GM23338 (cell line): Measurements from ENCODE around the gene MPZL1. TPM values are rescaled to one million over a fixed set of nuclear protein-coding genes. Genes with fewer than 3 reads are reported as not detected.
A peak's percentile ranks its signal among the peaks of the same experiment; 100 is the strongest.

Source experiments
- ATAC-seq: fragments of 200-7000 bp; cut with Tn5 transposase; 3 replicates; pipeline ENCODE4 v1.9.1; 2020
- DNase-seq: peaks from one replicate; pipeline ENCODE4 v3.0.0-alpha.2; 2015; ENCODE audit warnings: low spot score
- H2AFZ ChIP-seq: fragments of 200-600 bp; sonication (generic); 2 replicates; pipeline ENCODE4 v1.8.0; 2016; ENCODE audit warnings: antibody characterized with exemption, mild to moderate bottlenecking, moderate library complexity
- H3F3A ChIP-seq: fragments of 200-600 bp; sonication (generic); replicated peaks from 2 replicates; pipeline ENCODE4 v1.8.0; 2017; ENCODE audit warnings: antibody characterized with exemption, mixed run types, low read depth
- H3K27ac ChIP-seq: fragments of 200-600 bp; sonication (generic); 2 replicates; pipeline ENCODE4 v1.6.1; 2016; ENCODE audit warnings: low read depth
- H3K27me3 ChIP-seq: fragments of 200-600 bp; sonication (generic); 2 replicates; pipeline ENCODE4 v1.8.0; 2016; ENCODE audit warnings: mild to moderate bottlenecking, mixed run types, moderate library complexity; ENCODE audit not compliant: insufficient read depth
- H3K36me3 ChIP-seq: fragments of 200-600 bp; sonication (generic); 2 replicates; pipeline ENCODE4 v1.8.0; 2016; ENCODE audit warnings: mild to moderate bottlenecking; ENCODE audit not compliant: insufficient read depth
- H3K4me1 ChIP-seq: fragments of 200-600 bp; sonication (generic); 2 replicates; pipeline ENCODE4 v1.8.0; 2016; ENCODE audit warnings: mild to moderate bottlenecking, moderate library complexity; ENCODE audit not compliant: insufficient read depth
- H3K4me2 ChIP-seq: fragments of 200-600 bp; sonication (generic); 2 replicates; pipeline ENCODE4 v1.7.1; 2017; ENCODE audit warnings: mixed run types
- H3K4me3 ChIP-seq: fragments of 200-600 bp; sonication (generic); 2 replicates; pipeline ENCODE4 v1.6.1; 2016; ENCODE audit warnings: mixed run types
- H3K79me2 ChIP-seq: fragments of 200-600 bp; sonication (generic); replicated peaks from 2 replicates; pipeline ENCODE4 v1.8.0; 2017; ENCODE audit warnings: mild to moderate bottlenecking; ENCODE audit not compliant: insufficient read depth
- H3K9me2 ChIP-seq: fragments of 200-600 bp; sonication (generic); 2 replicates; pipeline ENCODE4 v1.8.0; 2017; ENCODE audit not compliant: insufficient read depth
- H4K20me1 ChIP-seq: fragments of 200-600 bp; sonication (generic); replicated peaks from 2 replicates; pipeline ENCODE4 v1.8.0; 2017; ENCODE audit warnings: mild to moderate bottlenecking; ENCODE audit not compliant: insufficient read depth
- H3K27ac Mint-ChIP-seq: 2 replicates; pipeline ENCODE4 v1.8.0; 2020; ENCODE audit warnings: inconsistent platforms, mild to moderate bottlenecking, moderate library complexity, mixed read lengths
- H3K27me3 Mint-ChIP-seq: 3 replicates; pipeline ENCODE4 v1.8.0; 2022; ENCODE audit warnings: low read depth, mild to moderate bottlenecking, moderate library complexity, mixed read lengths, inconsistent platforms; ENCODE audit not compliant: insufficient read depth, poor library complexity
- H3K36me3 Mint-ChIP-seq: 3 replicates; pipeline ENCODE4 v1.8.0; 2021; ENCODE audit warnings: low read depth, mild to moderate bottlenecking, inconsistent platforms, moderate library complexity, mixed read lengths
- H3K4me1 Mint-ChIP-seq: 3 replicates; pipeline ENCODE4 v1.8.0; 2020; ENCODE audit warnings: mild to moderate bottlenecking, inconsistent platforms, mixed read lengths
- H3K4me3 Mint-ChIP-seq: 3 replicates; pipeline ENCODE4 v1.8.0; 2021; ENCODE audit warnings: moderate library complexity, mild to moderate bottlenecking, inconsistent platforms, mixed read lengths
- H3K9me3 Mint-ChIP-seq: 3 replicates; pipeline ENCODE4 v1.8.0; 2020; ENCODE audit warnings: moderate library complexity, mild to moderate bottlenecking, inconsistent platforms, mixed read lengths
- CREB1 ChIP-seq: fragments of 250-450 bp; sonication (Bioruptor Pico); IDR thresholded peaks from 2 replicates; pipeline ENCODE4 v1.5.0; 2020; ENCODE audit warnings: low read depth, mild to moderate bottlenecking, moderate library complexity
- EZH2 ChIP-seq: fragments of 200-600 bp; sonication (generic); IDR thresholded peaks from one replicate; pipeline ENCODE4 v1.8.0; 2017; ENCODE audit warnings: antibody characterized with exemption, mild to moderate bottlenecking, low read depth; ENCODE audit not compliant: unreplicated experiment
- EZH2phosphoT487 ChIP-seq: fragments of 200-600 bp; sonication (generic); IDR thresholded peaks from one replicate; pipeline ENCODE4 v1.8.1; 2018; ENCODE audit warnings: antibody characterized with exemption; ENCODE audit not compliant: unreplicated experiment
- JUNB ChIP-seq: IDR thresholded peaks from one replicate; pipeline ENCODE4 v1.6.1; 2016; ENCODE audit warnings: antibody characterized with exemption; ENCODE audit not compliant: unreplicated experiment
- NANOG ChIP-seq: IDR thresholded peaks from 2 replicates; pipeline ENCODE4 v1.6.1; 2016; ENCODE audit warnings: antibody characterized with exemption, borderline replicate concordance
- POLR2AphosphoS5 ChIP-seq: IDR thresholded peaks from 2 replicates; pipeline ENCODE4 v1.6.1; 2016; ENCODE audit warnings: antibody characterized with exemption, low read depth
- STAT1 ChIP-seq: IDR thresholded peaks from one replicate; pipeline ENCODE4 v1.6.1; 2016; ENCODE audit warnings: antibody characterized with exemption; ENCODE audit not compliant: unreplicated experiment
- ZNF114 ChIP-seq: fragments of 250-450 bp; sonication (Bioruptor Pico); IDR thresholded peaks from 2 replicates; pipeline ENCODE4 v1.5.0; 2020; ENCODE audit warnings: mild to moderate bottlenecking, moderate library complexity
- ZNF331 ChIP-seq: fragments of 250-450 bp; sonication (Bioruptor Pico); IDR thresholded peaks from 2 replicates; pipeline ENCODE4 v1.5.0; 2020; ENCODE audit warnings: low read depth, mild to moderate bottlenecking, moderate library complexity
- polyA plus RNA-seq: library from polyadenylated mRNA; unstranded; fragments of >200 nt; fragmentation: Nextera tagmentation; extraction: Ambion mirVana; gene quantifications from 2 replicates; pipeline ENCODE4 v1.2.1, GENCODE V29; 2016
- total RNA-seq: library from RNA; depleted of rRNA; stranded (reverse); fragments of >200 nt; shearing (Covaris generic); gene quantifications from 2 replicates; pipeline ENCODE4 v1.2.3, GENCODE V29; 2014
- TF ChIP-seq, protein P1 (sequence below): IDR thresholded peaks from 2 replicates; pipeline ENCODE4 v1.6.1; 2016; ENCODE audit warnings: antibody characterized with exemption
- TF ChIP-seq, protein P2 (sequence below): IDR thresholded peaks from one replicate; pipeline ENCODE4 v1.6.1; 2018; ENCODE audit warnings: antibody characterized with exemption; ENCODE audit not compliant: unreplicated experiment
- TF ChIP-seq, protein P3 (sequence below): fragments of 250-450 bp; sonication (Bioruptor Pico); IDR thresholded peaks from 2 replicates; pipeline ENCODE4 v1.5.0; 2020; ENCODE audit warnings: mild to moderate bottlenecking, moderate library complexity

Gene MPZL1
- total and polyA plus RNA-seq, 2 experiments from 2014 or later: 35.1 to 85.1 TPM

DNA sequence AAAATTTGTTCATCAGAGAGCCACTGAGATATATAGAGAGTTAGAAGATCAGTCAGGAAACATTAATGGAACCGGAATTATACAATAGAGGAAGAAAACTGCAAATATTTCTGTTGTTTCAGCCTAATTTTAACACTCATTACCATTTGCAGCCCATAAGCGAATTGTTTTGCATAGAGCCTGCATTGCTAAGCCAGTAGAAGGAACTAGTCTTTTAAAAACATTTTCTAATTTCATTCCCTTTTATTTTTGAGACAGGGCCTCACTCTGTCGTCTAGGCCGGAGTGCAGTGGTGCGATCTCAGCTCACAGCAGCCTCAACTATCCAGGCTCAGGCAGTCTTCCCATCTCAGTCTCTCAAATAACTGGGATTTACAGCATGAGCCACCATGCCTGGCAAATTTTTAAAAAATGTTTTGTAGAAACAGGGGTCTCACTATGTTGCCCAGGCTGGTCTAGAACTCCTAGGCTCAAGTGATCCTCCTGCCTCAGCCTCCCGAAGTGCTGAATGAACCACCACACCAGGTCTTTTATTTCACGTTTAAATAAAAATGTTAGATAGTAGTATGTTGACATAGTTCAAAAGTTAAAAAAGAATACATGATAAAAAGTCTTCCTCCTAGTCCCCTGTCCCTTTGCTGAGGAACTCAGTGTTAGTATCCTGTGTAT lies 25.3 kb downstream of the MPZL1 start (continued):
- TF ChIP-seq, protein P1, sequence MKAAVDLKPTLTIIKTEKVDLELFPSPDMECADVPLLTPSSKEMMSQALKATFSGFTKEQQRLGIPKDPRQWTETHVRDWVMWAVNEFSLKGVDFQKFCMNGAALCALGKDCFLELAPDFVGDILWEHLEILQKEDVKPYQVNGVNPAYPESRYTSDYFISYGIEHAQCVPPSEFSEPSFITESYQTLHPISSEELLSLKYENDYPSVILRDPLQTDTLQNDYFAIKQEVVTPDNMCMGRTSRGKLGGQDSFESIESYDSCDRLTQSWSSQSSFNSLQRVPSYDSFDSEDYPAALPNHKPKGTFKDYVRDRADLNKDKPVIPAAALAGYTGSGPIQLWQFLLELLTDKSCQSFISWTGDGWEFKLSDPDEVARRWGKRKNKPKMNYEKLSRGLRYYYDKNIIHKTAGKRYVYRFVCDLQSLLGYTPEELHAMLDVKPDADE: no peak
- TF ChIP-seq STAT1 (no peak), CREB1 (CRISPR knock-in tag) (no peak)
- TF ChIP-seq, protein P2, sequence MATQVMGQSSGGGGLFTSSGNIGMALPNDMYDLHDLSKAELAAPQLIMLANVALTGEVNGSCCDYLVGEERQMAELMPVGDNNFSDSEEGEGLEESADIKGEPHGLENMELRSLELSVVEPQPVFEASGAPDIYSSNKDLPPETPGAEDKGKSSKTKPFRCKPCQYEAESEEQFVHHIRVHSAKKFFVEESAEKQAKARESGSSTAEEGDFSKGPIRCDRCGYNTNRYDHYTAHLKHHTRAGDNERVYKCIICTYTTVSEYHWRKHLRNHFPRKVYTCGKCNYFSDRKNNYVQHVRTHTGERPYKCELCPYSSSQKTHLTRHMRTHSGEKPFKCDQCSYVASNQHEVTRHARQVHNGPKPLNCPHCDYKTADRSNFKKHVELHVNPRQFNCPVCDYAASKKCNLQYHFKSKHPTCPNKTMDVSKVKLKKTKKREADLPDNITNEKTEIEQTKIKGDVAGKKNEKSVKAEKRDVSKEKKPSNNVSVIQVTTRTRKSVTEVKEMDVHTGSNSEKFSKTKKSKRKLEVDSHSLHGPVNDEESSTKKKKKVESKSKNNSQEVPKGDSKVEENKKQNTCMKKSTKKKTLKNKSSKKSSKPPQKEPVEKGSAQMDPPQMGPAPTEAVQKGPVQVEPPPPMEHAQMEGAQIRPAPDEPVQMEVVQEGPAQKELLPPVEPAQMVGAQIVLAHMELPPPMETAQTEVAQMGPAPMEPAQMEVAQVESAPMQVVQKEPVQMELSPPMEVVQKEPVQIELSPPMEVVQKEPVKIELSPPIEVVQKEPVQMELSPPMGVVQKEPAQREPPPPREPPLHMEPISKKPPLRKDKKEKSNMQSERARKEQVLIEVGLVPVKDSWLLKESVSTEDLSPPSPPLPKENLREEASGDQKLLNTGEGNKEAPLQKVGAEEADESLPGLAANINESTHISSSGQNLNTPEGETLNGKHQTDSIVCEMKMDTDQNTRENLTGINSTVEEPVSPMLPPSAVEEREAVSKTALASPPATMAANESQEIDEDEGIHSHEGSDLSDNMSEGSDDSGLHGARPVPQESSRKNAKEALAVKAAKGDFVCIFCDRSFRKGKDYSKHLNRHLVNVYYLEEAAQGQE: no peak

DNA sequence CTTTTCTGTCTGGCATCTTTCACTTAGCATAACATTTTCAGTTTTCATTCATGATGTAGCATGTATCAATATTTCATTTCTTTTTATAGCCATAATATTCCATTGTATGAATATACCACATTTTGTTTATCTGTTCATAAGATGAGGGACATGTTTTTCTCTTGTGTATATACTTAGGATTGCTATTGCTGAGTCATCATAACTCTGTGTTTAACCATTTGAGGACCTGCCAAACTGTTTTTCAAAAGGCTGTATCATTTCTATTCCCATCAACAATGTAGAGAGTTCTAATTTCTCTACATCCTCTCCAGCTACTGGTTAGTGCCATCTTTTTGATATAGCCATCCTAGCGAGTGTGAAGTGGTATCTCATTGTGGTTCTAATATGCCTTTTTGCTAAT lies 26.2 kb downstream of the MPZL1 start:
- peaks cover 24% of the 10 kb centered on the region for H3K4me1 ChIP-seq
- peak overlapping the region; percentile 46; the same call in 1 of the 2 replicates for H3K27ac Mint-ChIP-seq
- H3K79me2 ChIP-seq: peaks cover 99% of the 10 kb centered on the region
- peaks cover 22% of the 10 kb centered on the region for H3K4me1 Mint-ChIP-seq
- no peaks in the 10 kb centered on the region for H3K9me2 ChIP-seq
- H3K27me3 ChIP-seq: no peaks in the 10 kb centered on the region
- H3F3A ChIP-seq: no peaks in the 10 kb centered on the region
- ATAC-seq (no peak), DNase-seq (no peak)
- H3K4me2 ChIP-seq: no peak overlapping the region
- no peak overlapping the region for H3K4me3 ChIP-seq
- no peaks in the 10 kb centered on the region for H3K36me3 Mint-ChIP-seq
- H3K9me3 Mint-ChIP-seq: no peaks in the 10 kb centered on the region
- H3K27ac ChIP-seq: no peak overlapping the region
- no peak overlapping the region for H3K4me3 Mint-ChIP-seq
- no peaks in the 10 kb centered on the region for H3K27me3 Mint-ChIP-seq
- no peaks in the 10 kb centered on the region for H3K36me3 ChIP-seq
- H2AFZ ChIP-seq: no peak overlapping the region
- H4K20me1 ChIP-seq: peaks cover 10% of the 10 kb centered on the region
- TF ChIP-seq ZNF331 (CRISPR knock-in tag): no peak
- TF ChIP-seq POLR2AphosphoS5: no peak
- no peak for TF ChIP-seq CREB1 (CRISPR knock-in tag)
- TF ChIP-seq ZNF114 (CRISPR knock-in tag): no peak
- TF ChIP-seq JUNB: no peak
- no peak for TF ChIP-seq EZH2phosphoT487
- no peak for TF ChIP-seq NANOG
- TF ChIP-seq EZH2: no peak
- no peak for TF ChIP-seq STAT1
- TF ChIP-seq, protein P3, sequence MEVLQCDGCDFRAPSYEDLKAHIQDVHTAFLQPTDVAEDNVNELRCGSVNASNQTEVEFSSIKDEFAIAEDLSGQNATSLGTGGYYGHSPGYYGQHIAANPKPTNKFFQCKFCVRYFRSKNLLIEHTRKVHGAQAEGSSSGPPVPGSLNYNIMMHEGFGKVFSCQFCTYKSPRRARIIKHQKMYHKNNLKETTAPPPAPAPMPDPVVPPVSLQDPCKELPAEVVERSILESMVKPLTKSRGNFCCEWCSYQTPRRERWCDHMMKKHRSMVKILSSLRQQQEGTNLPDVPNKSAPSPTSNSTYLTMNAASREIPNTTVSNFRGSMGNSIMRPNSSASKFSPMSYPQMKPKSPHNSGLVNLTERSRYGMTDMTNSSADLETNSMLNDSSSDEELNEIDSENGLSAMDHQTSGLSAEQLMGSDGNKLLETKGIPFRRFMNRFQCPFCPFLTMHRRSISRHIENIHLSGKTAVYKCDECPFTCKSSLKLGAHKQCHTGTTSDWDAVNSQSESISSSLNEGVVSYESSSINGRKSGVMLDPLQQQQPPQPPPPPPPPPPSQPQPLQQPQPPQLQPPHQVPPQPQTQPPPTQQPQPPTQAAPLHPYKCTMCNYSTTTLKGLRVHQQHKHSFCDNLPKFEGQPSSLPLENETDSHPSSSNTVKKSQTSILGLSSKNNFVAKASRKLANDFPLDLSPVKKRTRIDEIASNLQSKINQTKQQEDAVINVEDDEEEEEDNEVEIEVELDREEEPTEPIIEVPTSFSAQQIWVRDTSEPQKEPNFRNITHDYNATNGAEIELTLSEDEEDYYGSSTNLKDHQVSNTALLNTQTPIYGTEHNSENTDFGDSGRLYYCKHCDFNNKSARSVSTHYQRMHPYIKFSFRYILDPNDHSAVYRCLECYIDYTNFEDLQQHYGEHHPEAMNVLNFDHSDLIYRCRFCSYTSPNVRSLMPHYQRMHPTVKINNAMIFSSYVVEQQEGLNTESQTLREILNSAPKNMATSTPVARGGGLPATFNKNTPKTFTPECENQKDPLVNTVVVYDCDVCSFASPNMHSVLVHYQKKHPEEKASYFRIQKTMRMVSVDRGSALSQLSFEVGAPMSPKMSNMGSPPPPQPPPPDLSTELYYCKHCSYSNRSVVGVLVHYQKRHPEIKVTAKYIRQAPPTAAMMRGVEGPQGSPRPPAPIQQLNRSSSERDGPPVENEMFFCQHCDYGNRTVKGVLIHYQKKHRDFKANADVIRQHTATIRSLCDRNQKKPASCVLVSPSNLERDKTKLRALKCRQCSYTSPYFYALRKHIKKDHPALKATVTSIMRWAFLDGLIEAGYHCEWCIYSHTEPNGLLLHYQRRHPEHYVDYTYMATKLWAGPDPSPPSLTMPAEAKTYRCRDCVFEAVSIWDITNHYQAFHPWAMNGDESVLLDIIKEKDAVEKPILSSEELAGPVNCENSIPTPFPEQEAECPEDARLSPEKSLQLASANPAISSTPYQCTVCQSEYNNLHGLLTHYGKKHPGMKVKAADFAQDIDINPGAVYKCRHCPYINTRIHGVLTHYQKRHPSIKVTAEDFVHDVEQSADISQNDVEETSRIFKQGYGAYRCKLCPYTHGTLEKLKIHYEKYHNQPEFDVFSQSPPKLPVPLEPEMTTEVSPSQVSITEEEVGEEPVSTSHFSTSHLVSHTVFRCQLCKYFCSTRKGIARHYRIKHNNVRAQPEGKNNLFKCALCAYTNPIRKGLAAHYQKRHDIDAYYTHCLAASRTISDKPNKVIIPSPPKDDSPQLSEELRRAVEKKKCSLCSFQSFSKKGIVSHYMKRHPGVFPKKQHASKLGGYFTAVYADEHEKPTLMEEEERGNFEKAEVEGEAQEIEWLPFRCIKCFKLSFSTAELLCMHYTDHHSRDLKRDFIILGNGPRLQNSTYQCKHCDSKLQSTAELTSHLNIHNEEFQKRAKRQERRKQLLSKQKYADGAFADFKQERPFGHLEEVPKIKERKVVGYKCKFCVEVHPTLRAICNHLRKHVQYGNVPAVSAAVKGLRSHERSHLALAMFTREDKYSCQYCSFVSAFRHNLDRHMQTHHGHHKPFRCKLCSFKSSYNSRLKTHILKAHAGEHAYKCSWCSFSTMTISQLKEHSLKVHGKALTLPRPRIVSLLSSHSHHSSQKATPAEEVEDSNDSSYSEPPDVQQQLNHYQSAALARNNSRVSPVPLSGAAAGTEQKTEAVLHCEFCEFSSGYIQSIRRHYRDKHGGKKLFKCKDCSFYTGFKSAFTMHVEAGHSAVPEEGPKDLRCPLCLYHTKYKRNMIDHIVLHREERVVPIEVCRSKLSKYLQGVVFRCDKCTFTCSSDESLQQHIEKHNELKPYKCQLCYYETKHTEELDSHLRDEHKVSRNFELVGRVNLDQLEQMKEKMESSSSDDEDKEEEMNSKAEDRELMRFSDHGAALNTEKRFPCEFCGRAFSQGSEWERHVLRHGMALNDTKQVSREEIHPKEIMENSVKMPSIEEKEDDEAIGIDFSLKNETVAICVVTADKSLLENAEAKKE: no peak
